ENCODE results near the gene COBLL1.

COBLL1 gene

DNA sequence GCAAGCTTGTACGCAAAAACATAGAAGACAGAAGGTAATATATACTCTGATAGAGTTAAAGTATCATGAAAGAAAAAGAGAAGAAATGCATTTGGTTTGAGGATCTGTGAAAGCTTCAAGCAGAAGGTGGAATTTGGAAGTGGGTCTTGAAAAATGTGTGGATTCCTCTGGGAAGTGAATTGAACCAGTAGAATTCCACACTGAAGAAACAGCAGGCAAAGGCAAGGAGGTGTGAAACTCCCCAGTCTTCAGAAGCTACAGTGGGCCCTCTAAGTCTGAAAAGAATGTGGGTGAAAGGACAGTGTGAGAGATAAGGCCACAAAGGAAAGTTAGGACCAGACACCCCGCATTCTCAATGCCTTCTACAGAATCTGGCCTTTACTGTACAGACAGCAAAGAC is 25.6 kb downstream of the COBLL1 start:
- no peak for FAIRE-seq

DNA sequence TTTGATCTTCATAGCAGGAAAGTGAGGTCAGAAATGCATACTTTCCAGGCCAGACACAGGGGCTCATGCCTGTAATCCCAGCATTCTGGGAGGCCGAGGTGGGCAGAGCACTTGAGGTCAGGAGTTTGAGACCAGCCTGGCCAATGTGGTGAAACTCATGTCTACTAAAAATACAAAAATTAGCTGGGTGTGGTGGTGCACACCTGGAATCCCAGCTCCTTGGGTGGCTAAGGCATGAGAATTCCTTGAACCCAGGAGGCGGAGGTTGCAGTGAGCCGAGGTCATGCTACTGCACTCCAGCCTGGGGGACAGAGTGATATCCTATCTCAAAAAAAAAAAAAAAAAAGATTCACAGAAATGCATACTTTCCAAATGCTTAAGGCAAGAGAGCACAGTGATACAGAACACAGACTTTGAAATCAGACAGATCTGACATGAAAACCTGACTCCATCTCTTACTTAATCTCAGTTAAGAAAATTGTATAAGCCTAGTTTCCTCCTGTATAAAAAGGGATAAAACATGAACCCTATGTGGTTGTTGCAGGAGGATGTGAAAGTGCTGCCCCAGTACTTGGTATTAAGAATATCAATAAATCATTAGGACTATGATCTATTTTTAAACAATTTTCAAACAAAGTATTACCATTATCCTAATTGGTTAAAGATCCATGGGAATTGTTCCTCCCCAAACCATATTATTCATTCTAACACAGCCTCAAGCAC is 26.4 kb downstream of the COBLL1 start:
- no peak for FAIRE-seq

DNA sequence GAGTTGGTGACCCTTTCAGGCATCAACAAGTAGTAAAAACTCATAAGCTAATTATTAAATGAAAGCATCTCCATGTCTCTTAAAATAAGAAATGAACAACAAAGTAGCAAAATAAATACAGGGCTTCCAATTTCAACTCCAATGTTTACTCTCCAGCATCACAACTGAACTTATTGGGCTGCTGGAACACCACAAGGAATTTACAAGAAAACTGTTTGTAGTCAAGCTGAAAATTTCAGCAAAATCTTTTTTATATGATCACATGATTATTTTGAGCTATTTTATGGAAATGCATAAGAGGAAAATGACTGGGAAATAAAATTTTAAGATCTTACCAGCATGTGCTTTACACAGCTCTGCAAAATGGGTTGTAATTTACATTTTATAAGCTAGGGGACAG is 28.1 kb downstream of the COBLL1 start:
- FAIRE-seq, result no peak

DNA sequence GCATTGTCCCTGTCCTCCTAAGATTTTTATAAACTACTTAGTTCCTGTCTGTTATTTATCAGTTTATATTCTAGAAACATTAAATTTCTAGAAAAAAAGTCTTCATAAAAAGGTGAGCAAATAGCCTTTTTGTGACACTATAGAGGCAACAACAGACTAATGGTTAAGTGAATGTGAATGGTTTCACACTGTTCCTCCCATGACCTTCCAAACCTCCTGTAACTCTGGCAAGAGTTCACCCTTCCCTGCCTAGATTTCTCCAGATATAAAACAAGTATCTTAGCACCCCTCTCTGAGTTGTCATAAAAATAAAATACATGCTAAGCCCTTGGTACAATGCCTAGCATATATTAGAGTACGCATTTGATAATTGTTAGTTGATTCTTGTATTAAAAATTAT is 29.2 kb downstream of the COBLL1 start:
- FAIRE-seq, result no peak

DNA sequence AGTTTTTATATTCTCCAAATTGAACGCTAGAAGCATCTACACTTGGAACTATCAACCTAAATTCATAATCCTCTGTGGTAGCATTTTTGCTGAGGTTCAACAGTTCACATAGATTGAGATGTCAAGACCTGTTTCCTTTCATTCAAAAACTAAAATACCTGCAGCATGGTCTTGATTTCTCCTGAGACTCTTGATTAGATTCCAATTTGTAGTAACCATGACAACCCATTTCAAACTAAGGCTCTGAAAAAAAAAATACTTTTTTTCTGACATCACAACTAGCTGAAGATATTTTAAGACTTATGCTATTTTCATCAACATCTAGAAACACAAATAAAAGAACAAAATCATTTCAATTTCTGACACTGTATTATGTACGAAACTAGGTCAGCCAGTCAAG is 29.8 kb downstream of the COBLL1 start:
- FAIRE-seq, result no peak

DNA sequence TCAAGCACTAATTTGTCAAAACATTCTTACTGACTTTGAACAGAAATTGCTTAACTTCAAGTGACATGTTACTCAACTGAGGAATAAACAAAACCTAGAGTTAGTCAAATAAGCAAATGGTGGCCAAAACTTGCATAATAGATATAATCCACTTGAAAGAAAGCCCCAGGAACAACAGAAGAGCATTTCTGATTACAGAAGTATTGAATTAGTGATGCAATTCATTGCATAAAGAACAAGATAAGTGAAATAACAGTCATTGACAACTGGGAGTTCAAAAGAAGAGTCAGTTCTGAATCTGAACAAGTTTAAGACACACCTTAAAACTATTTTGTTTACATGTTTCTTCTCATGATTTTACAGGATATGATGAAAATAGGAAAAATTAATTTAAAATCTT is 30.8 kb downstream of the COBLL1 start:
- no peak for FAIRE-seq

DNA sequence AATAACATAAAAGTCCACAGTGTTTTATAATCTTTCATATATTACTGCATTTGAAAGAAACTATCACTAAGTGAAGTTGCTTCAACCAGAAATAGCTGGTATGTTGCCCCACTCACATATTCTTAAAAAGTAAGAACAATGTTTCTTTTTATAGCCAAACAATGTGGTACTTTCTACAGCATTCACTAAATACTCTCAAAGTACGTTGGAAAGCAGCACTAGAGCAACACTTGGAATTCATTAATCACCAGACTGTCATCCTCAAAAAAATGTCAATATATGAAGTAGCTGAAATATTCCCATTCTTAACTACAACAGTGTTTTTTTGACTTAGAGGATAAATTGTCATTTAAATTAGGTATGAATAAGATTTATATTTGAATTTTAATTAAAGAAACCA is 32.8 kb downstream of the COBLL1 start:
- no peak for FAIRE-seq

DNA sequence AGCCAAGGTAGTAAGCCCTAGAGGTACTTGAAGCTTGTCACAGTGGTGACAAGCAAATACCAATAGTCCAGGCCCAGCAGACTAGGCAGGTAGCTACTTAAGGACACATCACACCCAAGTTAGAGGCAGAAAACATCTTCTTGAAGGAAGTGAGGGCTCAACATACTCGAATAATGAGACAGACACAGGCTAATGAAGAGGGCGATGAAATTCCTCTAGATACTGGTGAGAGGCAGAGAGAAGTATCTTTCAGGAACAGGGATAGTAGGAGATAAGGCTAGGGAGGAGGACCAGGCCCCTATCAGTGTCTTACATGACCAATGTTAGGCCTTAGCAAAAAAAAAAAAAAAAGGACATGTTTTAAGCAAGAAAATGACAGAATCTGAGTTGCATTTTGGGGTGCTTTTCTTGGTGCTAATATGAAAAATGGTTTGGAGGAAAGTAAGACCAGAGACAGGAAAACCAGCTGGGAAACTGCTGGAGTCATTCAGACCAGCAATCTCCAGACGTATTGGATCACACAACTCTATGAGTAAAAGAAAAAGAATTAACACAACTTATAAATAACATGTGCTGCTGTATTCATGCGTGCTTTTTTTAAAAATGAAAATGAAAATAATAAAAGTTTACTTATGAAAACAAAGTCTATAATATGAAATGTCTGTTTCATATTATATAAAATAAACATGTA is 37.7 kb downstream of the COBLL1 start:
- peak; percentile 96 for FAIRE-seq

DNA sequence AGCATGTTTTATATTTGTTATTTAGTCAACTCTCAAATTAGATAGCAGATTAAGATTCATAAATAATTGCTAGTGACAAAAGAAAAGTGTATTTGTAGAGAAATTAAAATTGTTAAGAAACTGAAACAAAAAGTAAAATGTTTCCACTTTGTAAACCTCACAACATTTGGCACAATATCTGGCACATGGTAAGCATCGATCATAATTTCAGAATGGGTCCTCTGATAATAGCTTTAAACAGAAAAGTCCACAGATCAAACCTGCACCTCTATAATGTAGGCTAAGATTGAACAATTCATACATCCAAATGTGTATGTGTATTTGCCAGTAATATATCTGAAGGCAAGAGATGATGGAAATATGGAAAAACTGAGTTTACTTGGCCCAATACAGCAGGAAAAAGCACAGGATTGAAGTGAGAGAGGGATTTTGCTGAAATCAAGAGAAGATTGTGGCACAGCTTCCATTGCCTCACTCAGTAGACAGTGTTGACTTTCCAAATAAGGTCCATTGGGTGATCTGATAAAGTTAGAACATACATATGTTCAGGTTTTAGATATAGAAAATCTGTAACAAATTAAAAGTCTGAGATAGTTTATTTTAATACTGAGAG is 39.4 kb downstream of the COBLL1 start:
- FAIRE-seq, result peak; percentile 88

DNA sequence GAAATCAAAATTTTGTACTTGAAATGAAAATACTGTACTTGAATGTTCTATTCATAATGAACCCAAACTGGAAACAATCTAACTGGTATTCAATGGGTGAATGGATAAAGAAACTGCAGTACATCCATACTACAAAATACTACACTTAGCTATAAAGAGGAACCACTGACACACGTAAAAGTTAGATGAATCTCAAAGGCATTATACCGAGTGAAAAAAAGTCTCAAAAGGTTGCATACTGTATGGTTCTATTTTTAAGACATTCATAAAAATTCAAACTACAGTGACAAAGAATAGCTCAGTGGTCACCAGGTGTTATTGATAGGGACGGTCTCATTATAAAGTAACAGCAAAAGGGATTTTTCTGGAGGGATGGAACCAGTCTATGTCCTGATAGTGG is 41.1 kb downstream of the COBLL1 start:
- FAIRE-seq, result no peak

DNA sequence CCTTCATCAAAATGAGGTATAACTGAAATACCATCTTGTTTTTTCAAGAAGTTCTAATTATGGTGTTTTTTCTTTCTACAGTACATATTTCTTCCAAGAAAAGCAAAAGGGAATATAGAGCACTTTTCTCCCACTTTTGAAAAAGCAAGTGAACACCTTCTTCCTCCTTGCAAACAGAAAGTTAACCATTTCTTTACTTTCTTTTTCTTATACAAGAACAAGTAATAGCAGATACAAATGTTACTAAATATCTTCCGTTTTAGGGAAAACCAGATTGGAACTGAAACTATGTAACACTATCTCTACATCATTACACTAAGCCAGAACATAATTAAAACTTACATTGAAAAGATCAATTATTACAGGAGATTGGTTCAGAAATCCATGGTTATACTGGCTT is 44.0 kb downstream of the COBLL1 start:
- FAIRE-seq, result no peak

DNA sequence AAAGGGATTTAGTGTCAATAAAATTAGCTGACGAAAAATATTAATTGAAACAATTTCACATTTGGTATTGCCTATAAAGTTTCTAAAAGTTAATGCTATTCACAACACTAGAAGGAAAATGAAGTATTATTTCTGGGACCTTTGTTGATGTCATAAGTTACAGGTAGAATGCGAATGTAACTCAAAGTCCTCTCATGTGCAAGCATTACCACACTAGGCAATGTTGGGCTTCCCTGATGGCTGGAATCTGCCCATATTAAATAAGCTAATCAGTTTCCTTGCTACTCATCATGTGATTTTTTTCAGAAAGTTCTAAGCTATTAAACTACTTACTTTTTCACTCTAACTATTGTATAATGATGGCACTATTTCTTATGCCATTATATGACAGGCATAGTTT is 44.6 kb downstream of the COBLL1 start:
- no peak for FAIRE-seq

DNA sequence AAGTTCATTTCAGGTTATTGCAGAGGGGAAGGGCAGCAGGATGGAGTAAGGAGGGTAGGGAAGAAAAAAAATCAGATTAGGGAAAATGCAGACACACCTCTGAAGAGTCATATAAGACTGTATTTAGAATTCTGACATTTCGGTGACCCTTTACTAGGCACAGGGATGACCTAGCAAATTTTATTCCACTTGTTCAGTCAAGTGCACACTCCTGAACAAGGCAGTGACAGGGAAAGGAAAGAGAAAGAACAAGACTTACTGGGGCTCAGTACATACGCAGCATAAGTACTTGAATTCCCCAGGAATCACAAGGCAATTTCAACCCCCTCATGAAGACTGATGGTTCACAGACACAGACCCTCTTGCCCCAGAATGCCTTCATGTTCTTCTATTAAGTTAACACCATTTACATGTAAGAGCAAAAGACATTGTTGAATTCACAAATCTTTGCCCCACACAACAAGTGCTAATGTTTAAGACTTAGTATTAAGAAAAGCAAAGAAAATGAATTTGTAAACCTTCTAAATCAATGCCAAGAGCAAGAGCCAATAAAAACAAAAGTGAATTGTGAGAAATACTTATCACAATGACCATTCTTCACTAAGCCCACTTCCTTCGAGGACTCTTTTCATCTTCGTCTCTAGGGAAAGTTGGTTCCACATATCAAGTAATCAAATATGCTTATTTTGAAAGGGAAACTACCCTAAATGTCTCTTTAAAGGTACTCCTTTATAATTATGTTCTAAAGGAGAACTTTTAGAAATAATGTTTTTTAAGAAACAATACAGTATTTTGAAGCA is 47.0 kb downstream of the COBLL1 start:
- no peak for FAIRE-seq

DNA sequence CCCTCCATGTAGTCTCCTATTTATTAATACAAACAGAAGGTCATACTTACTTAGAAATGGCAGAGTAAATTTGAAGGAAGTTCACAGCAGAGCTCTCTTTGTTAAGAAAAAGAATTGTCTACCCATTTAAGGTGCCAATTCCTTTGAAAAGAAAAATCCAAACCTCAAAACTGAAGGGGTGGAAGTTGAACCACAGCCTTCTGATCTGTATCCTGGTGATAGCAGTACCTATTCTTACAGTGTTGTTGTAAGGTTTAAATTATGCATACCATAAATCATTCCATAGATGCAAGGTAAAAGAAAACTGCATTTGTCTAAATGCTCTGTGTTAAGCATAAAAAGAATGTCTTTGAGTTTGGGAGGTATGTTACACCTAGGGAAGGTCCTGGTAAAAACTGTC is 47.6 kb downstream of the COBLL1 start:
- FAIRE-seq, result no peak

DNA sequence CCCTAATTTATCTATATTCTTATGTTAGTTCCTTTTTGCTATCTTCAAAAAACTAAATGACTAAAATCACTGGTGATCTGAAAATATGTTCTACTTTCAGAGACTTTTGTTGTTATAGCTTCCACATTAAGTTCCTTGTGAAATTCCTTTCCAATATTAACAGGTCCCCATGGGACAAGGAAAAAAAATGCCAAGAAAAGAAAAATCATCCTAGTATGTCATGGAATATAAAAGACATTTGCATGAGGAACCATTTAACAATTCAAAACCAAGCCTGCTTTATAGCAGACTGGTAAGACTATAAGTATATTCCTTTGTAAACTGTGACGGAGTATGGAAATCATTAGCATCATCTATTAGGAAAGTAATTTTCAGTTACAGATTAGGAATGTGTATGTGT is 48.1 kb downstream of the COBLL1 start:
- FAIRE-seq, result no peak

DNA sequence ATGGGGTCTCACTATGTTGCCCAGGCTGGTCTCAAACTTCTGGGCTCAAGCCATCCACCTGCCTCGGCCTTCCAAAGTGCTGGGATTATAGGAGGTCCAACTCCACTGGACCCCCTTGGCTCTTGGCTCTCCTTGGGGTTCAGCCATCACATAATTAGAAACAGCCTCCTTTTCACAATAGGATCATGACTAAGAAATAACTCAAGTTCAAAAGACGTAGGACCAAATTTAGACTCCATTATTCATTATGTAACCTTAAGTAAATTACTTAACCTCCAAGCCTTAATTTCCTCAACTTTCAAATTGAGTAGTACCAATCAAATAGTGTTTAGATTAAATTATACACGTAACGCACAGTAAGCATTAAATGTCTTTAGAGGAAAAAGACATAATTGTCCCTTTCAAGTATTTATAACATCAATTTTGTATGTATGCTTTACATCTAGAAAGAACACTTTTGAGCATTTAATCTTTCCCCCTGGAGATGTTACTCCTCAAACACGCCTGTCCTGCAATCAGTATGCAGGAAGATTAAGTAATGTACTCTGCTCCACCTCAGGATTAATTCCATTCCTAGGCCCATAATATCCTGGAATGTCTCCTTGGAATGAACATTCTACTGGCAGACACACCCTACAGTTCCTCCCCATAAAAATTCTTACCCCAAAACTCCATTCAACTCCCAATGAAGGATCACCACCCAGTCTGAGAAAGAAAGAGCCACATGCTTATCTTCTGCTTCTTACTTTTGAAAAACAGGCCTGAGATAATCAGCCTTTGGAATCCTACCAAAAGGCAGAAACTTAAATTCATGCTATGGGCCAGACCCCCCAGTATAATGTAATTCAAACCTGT is 49.1 kb downstream of the COBLL1 start:
- FAIRE-seq, result no peak

DNA sequence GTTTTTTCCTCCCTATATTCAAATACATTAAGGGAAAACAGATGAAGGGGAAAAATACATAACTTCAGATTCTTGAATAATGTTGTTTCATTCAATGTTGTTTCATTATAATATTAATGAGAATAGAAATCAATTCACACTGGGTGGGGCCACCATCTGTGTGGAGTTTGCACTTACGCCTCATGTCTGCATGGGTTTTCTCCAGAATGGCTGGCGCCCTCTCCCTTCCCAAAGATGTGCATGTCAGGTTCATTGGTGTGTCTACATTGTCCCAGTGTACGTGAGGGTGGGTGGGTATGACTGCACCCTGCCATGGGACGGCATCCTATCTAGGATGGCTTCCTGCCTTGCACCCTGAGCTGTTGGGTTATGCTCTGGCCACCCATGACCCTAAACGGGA is 51.7 kb downstream of the COBLL1 start:
- no peak for FAIRE-seq

DNA sequence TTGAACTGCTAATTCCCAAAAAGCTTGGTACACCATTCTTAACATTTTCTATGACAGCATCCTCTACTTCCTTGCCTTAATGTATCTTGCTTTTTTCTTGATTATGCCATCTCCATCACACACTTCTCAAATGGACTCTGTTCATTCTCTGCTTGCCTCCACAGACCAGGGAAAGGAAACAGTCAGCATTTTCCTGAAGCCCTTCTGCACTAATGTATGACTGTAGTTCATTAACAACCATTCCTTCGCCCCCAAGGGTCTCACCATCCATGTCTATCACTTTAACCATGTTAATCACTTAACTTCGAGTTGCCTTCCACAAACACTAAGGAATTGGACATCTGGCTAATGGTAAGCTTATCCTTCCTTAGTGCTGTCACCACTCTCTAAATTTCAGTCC is 54.8 kb downstream of the COBLL1 start:
- FAIRE-seq, result no peak

DNA sequence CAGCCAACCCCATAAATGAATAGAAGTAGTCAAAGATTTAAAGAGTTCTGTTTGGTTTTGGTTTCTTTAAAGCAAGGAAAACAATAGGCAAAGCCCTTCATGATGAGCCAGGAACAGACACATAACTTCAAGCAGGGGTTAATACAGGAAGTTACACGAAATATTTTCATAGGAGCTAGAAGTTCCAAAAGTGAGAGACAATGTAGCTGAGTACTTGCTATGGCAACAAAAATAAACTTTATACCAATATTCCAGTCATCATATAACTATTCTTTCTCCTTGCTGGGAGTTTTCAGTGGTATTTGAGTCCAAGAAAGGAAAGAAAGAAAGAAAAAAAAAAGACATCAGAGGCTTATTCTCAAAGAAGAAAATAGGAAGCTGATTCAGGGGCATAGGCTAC is 56.2 kb downstream of the COBLL1 start:
- FAIRE-seq, result no peak

DNA sequence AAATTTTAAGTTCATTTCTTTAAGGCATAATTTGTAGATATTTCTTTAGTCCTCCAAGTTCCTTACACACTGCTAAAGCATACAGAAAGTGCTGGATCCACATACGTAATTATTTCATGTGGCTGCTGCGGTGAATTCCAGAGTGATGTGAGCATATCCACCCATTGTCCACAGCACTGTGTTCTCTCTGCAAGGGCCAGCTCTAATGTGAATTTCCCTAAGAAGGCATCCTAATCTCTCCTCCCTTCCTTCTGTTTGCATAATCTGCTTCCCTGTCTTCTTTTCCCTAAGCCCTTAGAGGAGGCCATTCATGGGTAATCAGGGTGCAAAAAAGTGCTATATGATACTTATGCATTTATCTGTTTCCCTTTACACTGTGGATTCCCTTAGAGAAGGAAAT is 57.2 kb downstream of the COBLL1 start:
- no peak for FAIRE-seq

DNA sequence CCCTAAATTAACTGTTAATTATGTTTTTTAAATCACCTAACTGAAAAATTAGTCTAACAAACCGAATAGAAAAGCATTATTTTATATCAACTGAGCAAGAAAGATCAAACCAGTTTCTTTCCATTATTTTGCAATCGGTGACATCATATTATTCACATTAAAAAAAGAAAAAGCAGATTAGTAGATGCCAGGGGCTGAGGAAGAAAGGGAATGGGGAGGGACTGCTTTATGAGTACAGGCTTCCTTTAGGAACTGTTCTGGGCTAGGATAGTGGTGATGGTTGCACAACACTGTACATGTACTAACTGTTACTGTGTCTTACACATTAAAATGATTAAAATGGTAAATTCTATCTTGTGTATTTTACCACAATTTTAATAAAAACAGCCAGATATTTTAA is 59.3 kb downstream of the COBLL1 start:
- FAIRE-seq, result peak; percentile 45

DNA sequence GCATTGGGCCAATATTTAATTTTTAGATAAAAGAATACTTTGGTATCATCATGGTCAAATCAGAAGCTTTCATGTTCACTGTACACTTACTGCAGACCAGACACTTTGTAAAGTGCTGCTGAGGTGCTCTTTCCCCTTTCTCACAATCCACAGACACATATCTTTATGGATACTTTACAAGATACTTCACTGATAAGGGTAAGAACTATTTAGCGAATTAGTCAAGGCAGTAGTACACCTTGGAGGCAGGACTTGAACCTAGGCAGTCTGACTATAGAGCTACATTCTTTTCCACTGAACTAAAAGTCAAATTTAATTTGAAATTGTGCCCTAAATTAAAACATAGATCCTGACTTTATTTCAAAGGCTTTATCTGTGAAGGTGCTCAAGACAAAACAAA is 60.2 kb downstream of the COBLL1 start:
- FAIRE-seq, result no peak

All from islet of Langerhans (tissue), 1 donor.